ENCODE data around the gene USP3. TPM values are rescaled to one million over a fixed set of nuclear protein-coding genes. Genes with fewer than 3 reads are reported as not detected.

Gene USP3, protein sequence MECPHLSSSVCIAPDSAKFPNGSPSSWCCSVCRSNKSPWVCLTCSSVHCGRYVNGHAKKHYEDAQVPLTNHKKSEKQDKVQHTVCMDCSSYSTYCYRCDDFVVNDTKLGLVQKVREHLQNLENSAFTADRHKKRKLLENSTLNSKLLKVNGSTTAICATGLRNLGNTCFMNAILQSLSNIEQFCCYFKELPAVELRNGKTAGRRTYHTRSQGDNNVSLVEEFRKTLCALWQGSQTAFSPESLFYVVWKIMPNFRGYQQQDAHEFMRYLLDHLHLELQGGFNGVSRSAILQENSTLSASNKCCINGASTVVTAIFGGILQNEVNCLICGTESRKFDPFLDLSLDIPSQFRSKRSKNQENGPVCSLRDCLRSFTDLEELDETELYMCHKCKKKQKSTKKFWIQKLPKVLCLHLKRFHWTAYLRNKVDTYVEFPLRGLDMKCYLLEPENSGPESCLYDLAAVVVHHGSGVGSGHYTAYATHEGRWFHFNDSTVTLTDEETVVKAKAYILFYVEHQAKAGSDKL
- 10 to 100 TPM; 37.3 to 42.2 TPM for total RNA-seq

GRCh38 chr15:63504247-63504978 is at the start of gene USP3:
Gene USP3, plus strand, starts transcription at chr15:63504593. Its CDS starts 147 bp downstream, at chr15:63504740.
- POLR2A ChIA-PET, result interaction anchor here (0.5 to 2.9 kb wide), 7 partner anchors 17 to 95 kb away, joined by 3 to 18 read pairs (median 4); no protein-coding TSS in a partner anchor

DNA sequence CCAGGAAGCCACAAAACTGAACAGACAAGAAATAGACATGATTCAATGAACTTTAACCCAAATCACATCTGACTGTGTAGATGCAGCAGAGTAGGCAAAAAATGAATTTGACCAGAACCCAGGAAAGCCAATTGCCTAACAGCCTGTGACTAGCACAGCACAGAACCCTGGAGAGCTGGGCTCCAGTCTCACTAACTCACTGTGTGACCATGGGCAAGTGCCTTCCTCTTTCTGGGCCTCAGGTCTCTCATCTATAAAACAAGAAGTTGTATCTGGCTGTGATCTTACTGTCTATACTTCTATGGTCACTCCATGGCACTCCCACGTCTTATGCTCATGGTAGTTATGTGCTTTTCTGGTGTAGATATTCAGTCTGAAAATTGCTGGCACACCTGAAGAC is 48.1 kb upstream of the USP3 start:
- CTCF ChIA-PET, result no interaction called here
- POLR2A ChIA-PET, result no interaction called here

More at GRCh38 chr15:63504247-63504978, at the start of gene USP3:
- CTCF ChIA-PET, result interaction anchor here (1.1 to 3.7 kb wide), 10 partner anchors 9 to 94 kb away, joined by 3 to 15 read pairs (median 6); no protein-coding TSS in a partner anchor

DNA sequence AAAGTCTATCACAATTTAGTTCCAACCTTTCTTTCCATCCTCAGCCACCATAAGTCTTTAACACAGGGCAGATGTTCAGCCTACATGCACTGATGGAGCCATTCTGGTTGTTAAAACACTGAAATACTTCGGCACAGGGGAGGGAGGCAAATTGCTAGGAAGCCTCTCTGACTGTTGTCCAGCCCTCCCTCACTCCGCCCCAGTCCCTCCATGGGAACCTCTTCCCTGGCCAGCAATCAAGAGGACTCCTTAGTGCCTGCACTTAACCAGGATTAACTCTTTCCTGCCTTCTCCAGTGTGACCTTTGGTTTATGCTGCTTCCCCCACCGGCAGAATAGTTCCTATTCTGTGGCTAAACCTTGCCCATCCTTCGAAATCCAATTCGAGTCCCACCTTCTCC is 47.0 kb upstream of the USP3 start:
- ChIA-PET POLR2A (no interaction called here), CTCF (no interaction called here)

GRCh38 chr15:63458026-63458425 is 46.4 kb upstream of the USP3 start:
- ChIA-PET POLR2A (no interaction called here), CTCF (no interaction called here)

DNA sequence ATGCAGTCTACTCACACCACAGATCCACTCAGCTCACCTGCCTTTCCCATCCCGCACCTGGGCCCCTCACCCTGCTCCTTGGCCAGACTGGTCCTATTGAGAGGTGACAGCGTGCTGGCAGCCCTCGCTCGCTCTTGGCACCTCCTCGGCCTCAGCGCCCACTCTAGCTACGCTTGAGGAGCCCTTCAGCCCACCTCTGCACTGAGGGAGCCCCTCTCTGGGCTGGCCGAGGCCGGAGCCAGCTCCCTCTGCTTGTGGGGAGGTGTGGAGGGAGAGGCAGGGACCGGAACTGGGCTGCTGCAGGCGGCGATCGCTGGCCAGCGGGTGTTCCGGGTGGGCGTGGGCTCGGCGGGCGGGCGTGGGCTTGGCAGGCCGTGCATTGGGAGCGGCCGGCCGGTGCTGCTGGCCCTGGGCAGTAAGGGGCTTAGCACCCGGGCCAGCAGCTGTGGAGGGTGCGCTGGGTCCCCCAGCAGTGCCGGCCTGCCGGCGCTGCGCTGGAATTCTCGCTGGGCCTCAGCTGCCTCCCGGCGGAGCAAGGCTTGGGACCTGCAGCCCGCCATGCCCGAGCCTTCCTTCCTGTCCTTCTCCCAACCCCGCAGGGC is 45.5 kb upstream of the USP3 start:
- ChIA-PET CTCF (no interaction called here), POLR2A (no interaction called here)

GRCh38 chr15:63460210-63461155 is 43.9 kb upstream of the USP3 start:
- ChIA-PET POLR2A (no interaction called here), CTCF (no interaction called here)

GRCh38 chr15:63461230-63461985 is 43.0 kb upstream of the USP3 start:
- POLR2A ChIA-PET, result no interaction called here
- CTCF ChIA-PET, result no interaction called here

GRCh38 chr15:63462088-63462487 is 42.3 kb upstream of the USP3 start:
- CTCF ChIA-PET, result no interaction called here
- POLR2A ChIA-PET, result no interaction called here

DNA sequence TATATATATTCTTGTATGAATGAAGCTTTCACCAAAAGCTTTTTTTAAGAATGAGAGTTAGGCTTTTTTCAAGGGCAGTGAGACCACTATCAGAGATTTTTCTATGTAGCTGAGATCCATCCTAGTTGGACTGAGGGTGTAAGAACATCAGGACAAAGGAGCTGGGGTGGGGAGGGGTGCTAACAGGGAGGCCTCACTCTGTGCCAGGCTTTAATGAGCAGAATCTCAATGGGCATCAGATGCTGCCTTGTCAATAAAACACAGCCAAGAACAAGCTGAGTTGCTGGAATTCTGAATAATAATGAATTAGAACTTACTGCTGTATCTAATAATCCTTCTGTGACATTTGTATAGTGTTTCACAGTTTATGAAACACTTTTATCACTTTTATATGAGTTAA is 41.4 kb upstream of the USP3 start:
- POLR2A ChIA-PET, result no interaction called here
- CTCF ChIA-PET, result no interaction called here

- POLR2A ChIA-PET, result no interaction called here
- CTCF ChIA-PET, result interaction anchor here (0.9 kb wide), 1 partner anchor 136 kb away, joined by 3 read pairs; no protein-coding TSS in a partner anchor
These were observed 40.6 kb upstream of the USP3 start for GRCh38 chr15:63463793-63464192.

- ChIA-PET CTCF (no interaction called here), POLR2A (no interaction called here)
These were observed 39.3 kb upstream of the USP3 start for GRCh38 chr15:63465104-63465503.

DNA sequence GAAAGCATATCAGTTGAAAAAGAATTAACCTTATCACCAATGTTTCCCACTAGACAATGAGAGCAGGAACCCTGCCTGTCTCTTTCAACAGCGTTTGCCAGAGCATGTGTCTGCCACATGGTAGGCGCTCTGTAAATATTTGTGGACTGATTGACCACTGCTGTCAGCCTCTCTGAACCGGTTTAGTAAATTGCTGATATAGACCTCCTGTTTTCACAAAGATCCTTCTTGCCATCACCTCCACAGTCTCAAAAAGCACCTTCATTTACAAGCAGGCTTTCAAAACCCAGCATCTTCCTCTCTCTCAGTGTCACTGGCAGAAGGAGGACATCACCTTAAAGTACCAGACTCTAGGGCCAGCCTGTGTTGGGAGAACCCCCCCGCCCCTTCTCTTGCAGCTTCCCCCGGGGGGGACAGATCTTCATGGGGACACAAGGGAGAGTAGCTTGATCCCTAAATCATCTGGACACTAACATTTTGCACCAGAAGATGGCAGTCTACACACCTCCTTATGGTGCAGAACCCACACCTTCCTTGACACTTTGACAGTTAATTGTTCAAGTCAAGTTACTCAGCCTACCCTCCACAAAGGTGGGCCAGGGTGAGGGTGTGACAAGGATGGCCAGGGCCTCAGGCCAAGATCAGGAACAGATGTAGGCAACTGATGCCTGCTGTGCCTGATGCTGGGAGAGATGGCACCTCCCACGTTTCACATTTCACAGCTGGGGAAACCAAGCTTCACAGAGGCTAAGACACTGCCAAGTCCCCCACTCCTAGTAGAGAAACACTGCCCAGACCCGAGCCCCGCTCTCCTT is 37.8 kb upstream of the USP3 start:
- CTCF ChIA-PET, result interaction anchor here (0.6 to 1.8 kb wide), 21 partner anchors 9 to 418 kb away, joined by 3 to 9 read pairs (median 4); no protein-coding TSS in a partner anchor
- POLR2A ChIA-PET, result interaction anchor here (1.0 kb wide), 1 partner anchor 13 kb away, joined by 4 read pairs; no protein-coding TSS in a partner anchor

DNA sequence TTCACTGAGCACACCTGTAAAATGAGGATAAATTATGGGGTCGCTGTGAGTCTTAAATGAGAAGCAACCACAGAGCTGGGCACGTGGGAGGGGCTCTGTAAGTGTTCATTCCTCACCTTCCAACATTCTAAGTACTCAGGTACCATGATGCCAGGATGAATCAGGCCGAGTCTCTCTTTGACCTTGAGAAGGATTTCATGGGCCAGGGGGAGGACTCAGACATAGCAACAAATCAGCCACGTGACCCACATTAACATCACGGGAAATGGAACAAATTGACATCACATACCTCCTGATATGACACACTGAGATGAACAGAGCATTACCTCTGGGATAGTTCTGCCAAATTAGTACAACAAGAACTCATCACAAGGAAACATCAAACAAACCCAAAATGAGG is 35.2 kb upstream of the USP3 start:
- ChIA-PET POLR2A (no interaction called here), CTCF (no interaction called here)

GRCh38 chr15:63469984-63470383 is 34.4 kb upstream of the USP3 start:
- POLR2A ChIA-PET, result interaction anchor here (0.7 kb wide), 1 partner anchor 18 kb away, joined by 3 read pairs; no protein-coding TSS in a partner anchor
- CTCF ChIA-PET, result no interaction called here

DNA sequence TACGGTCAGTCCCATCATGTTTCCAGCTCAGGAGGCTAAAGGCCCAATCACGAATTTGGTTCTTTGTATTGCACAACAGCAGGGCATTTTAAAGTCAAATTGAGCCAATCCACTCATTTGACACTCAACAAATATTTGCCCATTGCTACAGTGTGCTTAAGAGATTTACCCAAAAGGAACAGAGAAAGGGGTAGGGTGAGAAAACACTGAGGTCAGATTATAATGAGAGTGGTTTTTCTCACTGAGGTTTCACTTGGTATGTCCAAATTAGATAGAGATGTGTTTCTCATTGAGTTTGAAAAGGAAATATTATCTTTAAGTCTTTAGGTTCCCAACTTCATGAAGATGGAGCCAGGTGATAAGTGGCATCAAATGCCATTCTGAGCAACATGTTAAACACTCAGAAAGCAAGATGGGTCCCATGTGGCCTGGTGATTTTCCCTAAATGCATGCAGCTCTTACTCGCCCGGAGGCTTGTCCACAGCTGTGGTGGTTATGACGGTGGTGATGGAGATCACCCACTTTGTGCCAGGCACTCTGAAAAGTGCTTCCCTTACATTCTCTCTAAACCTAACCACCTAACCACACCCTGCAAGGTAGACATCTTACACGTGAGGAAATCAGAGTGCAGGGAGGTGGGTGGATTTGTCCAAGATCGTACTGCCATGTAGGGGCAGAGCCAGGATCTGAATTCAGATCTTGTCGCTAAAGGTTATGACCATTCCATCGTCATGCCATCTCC is 31.2 kb upstream of the USP3 start:
- POLR2A ChIA-PET, result interaction anchor here (1.4 kb wide), 1 partner anchor 32 kb away, joined by 3 read pairs; no protein-coding TSS in a partner anchor
- CTCF ChIA-PET, result interaction anchor here (0.6 to 1.8 kb wide), 3 partner anchors 14 to 1410 kb away, joined by 4 read pairs; no protein-coding TSS in a partner anchor

GRCh38 chr15:63473749-63473998 is 30.7 kb upstream of the USP3 start:
- CTCF ChIA-PET, result interaction anchor here (0.6 to 1.8 kb wide), 4 partner anchors 14 to 1409 kb away, joined by 3 to 4 read pairs (median 4); no protein-coding TSS in a partner anchor
- POLR2A ChIA-PET, result interaction anchor here (1.0 to 1.4 kb wide), 2 partner anchors 24 to 31 kb away, joined by 3 read pairs; no protein-coding TSS in a partner anchor
